Activated B cell treated with CpG ODN at 0.5 μM for 24 hours (primary cell): Measurements from ENCODE around the gene LAGE3. TPM values are rescaled to one million over a fixed set of nuclear protein-coding genes. Genes with fewer than 3 reads are reported as not detected.
A peak's percentile ranks its signal among the peaks of the same experiment; 100 is the strongest.

Experiments used
- ATAC-seq: fragments of 200-7000 bp; cut with Tn5 transposase; one replicate; pipeline ENCODE4 v1.10.0; 2021; ENCODE audit warnings: low read depth, mild to moderate bottlenecking, moderate library complexity
- CTCF ChIA-PET: fragments of 350-600 bp; sonication (Branson Sonifier 250); formaldehyde crosslinking; loops from one replicate; lab custom pipeline; 2021; ENCODE audit warnings: antibody characterized with exemption; lab: Charles Lee
- POLR2A ChIA-PET: fragments of 350-600 bp; sonication (Branson Sonifier 250); formaldehyde crosslinking; loops from one replicate; lab custom pipeline; 2021; ENCODE audit warnings: antibody characterized with exemption; lab: Charles Lee
- DNase-seq: peaks from one replicate; pipeline ENCODE4 v3.0.0; 2022
- H3K27ac Mint-ChIP-seq: one replicate; pipeline ENCODE4 v1.8.0; 2020; ENCODE audit warnings: mixed read lengths
- H3K27me3 Mint-ChIP-seq: one replicate; pipeline ENCODE4 v1.8.0; 2021; ENCODE audit warnings: mixed read lengths
- H3K36me3 Mint-ChIP-seq: one replicate; pipeline ENCODE4 v1.8.0; 2021; ENCODE audit warnings: low read depth, mixed read lengths
- H3K4me1 Mint-ChIP-seq: one replicate; pipeline ENCODE4 v1.8.0; 2021; ENCODE audit warnings: mixed read lengths
- H3K4me3 Mint-ChIP-seq: one replicate; pipeline ENCODE4 v1.8.0; 2020; ENCODE audit warnings: mild to moderate bottlenecking, mixed read lengths
- H3K9me3 Mint-ChIP-seq: one replicate; pipeline ENCODE4 v1.8.0; 2020; ENCODE audit warnings: mixed read lengths
- intact Hi-C: fragments of 100-400 bp; cut with micrococcal nuclease; formaldehyde crosslinking; loops from one replicate; pipeline ENCODE4 v1.15.1; 2024
- total RNA-seq: library from RNA; stranded (reverse); gene quantifications from 2 replicates; pipeline ENCODE4 v1.2.3, GENCODE V29; 2022
- TF ChIP-seq, protein P1 (sequence below): fragments of 200-600 bp; IDR thresholded peaks from one replicate; pipeline ENCODE4 v1.8.0; 2022; ENCODE audit warnings: antibody characterized with exemption, mild to moderate bottlenecking

Gene LAGE3
- total RNA-seq, 1 donor from 2014 or later: 16.6 TPM

DNA sequence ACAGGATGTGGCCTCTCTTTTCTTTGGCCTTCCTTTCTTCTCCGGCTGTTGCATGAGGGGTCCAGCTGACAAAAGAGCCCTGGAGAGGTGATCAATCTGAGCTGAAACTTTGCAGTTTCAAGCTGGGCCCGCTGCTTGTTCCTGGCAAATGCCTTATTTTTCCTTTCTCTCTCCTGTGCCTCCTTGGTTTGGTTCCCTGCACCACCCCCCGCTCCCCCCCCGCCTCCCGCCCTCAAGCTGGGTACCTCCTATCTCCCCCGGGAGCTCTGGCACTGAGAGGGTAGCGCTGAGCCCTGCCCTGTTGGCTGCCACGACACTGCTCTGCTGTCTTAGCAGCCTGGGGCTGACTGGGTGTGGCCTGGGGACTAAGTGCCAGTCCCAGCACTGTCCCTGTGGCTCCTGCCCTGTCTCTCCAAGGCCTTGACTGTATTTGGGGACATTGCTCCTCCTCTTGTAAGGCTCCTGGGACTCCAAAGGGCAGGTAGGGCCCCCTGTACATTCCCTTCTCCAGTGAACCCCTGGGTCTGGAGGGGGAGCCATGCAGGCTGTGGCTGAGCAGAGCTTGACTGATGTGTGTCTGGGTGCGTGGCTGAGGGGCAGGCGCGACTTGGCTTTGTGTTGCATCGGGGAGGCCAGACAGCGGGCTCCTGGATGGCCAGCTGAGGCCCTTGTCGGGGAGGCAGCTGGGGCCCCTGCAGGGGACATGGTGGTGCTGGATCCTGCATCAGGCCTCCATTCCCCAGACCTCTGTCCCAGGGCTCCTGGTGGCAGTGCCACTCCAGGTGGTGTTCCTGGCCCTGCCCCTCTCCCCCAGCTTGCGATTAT, 19.9 kb downstream of the LAGE3 start:
- TF ChIP-seq, protein P1, sequence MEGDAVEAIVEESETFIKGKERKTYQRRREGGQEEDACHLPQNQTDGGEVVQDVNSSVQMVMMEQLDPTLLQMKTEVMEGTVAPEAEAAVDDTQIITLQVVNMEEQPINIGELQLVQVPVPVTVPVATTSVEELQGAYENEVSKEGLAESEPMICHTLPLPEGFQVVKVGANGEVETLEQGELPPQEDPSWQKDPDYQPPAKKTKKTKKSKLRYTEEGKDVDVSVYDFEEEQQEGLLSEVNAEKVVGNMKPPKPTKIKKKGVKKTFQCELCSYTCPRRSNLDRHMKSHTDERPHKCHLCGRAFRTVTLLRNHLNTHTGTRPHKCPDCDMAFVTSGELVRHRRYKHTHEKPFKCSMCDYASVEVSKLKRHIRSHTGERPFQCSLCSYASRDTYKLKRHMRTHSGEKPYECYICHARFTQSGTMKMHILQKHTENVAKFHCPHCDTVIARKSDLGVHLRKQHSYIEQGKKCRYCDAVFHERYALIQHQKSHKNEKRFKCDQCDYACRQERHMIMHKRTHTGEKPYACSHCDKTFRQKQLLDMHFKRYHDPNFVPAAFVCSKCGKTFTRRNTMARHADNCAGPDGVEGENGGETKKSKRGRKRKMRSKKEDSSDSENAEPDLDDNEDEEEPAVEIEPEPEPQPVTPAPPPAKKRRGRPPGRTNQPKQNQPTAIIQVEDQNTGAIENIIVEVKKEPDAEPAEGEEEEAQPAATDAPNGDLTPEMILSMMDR: no peak

DNA sequence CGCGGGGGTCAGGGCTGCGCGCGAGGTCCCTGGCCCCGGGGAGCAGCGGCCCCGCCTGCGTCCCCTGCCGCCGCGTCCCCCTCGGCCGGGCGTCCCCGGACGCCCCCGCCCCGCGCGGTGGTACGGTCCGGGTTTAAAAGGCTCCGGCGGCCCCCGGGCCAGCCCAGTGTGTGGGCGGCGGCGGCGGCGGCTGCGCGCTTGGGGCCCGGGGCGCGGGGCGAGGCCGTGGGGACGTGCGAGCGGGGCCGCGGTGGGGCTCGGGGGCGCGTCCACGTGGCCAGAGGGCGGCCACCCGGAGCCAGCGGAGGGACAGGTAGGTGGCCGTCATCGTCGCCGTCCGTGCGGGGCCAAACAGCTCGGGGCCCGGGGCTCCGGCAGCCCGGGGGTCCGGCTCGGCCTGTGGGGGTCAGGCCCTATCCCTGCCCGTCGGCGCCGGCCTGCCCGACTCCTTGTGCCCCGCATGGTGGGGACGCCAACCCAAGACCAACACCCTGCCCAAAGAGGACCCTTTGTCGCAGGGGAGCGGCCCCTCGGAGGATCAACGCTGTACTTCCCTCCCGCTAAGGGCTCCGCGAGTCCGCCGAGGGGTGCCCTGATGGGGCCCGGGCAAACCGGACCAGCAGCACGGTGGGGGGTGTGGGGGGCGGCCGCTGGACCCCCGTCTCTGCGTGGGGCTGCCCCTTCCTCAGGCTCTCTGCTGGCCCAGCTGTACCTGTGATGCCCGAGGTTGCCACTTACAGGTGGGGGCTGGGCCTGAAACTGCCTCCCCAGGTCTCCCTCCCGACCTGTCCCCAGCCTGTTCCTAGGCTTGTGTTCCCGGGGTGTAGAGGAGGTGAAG, 20.7 kb downstream of the LAGE3 start, which contains the start of gene PLXNA3:
TSS of gene PLXNA3 (plus strand) at position 166 of the 838 bp plus-strand sequence. CDS start 1,903 bp downstream, outside the sequence.
- Mint-ChIP-seq H3K9me3 (no peaks in the 10 kb centered on the region), H3K4me1 (peaks cover 14% of the 10 kb centered on the region), H3K36me3 (peaks cover 19% of the 10 kb centered on the region), H3K27me3 (no peaks in the 10 kb centered on the region), H3K4me3 (peak within 1 kb of the TSS; percentile 93), H3K27ac (peak within 1 kb of the TSS; percentile 94)
- ATAC-seq: peak; percentile 84
- TF ChIP-seq, protein P1: no peak
- ChIA-PET CTCF (interaction anchor here (0.7 to 1.4 kb wide), 2 partner anchors 69 to 85 kb away, joined by 3 read pairs; no protein-coding TSS in a partner anchor), POLR2A (interaction anchor here (0.6 to 3.0 kb wide), 13 partner anchors 10 to 69 kb away, joined by 3 to 27 read pairs (median 5); partner anchors contain the start of genes ATP6AP1, FAM3A, LAGE3 and RPL10)
- peak; percentile 75 for DNase-seq
- intact Hi-C loops: loop anchor here (5.0 to 10.0 kb wide), 2 partner anchors 34 to 56 kb away; partner anchors contain the start of genes FAM3A and SLC10A3

More for the DNA sequence above, 19.9 kb downstream of the LAGE3 start:
- Mint-ChIP-seq H3K4me3 (peak overlapping the region; percentile 83), H3K27me3 (no peaks in the 10 kb centered on the region), H3K27ac (peak overlapping the region; percentile 30), H3K36me3 (peaks cover 19% of the 10 kb centered on the region), H3K9me3 (no peaks in the 10 kb centered on the region), H3K4me1 (peaks cover 14% of the 10 kb centered on the region)
- ATAC-seq (peak; percentile 41), DNase-seq (no peak)
- POLR2A ChIA-PET: interaction anchor here (0.6 to 3.0 kb wide), 12 partner anchors 10 to 68 kb away, joined by 3 to 27 read pairs (median 5); partner anchors contain the start of genes ATP6AP1, FAM3A, RPL10 and SLC10A3
- CTCF ChIA-PET: interaction anchor here (0.7 to 1.4 kb wide), 2 partner anchors 68 to 86 kb away, joined by 3 read pairs; no protein-coding TSS in a partner anchor
- intact Hi-C loops: loop anchor here (5.0 to 10.0 kb wide), 2 partner anchors 33 to 56 kb away; partner anchors contain the start of genes FAM3A and SLC10A3

DNA sequence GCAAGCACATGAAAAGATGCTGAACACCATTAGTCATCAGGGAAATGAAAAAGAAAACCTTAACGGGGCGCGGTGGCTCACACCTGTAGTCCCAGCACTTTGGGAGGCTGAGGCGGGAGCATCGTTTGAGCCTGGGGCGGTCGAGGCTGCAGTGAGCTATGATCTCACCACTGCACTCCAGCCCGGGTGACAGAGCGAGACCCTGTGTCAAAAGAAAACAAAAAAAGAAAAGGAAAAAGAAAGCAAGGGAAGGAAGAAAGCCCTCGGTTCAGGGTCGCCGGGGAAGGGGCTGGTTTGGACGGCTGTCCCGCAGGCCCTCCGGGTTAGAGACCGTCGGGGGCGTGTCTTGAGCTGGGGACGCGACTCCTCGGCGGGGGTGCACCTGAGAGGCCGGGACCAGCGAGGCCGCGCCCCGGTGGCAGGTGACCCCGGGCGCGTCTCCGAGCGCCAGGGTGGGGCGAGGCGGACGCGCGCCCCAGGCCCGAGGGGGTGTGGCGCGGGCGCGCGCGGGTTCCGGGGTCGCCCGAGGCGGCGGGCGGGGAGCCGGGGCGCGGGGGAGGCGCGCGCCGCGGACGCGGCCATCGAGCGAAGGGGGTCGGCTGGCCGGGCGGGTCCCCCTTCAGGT, 21.5 kb downstream of the LAGE3 start:
- ATAC-seq (peak; percentile 70), DNase-seq (no peak)
- intact Hi-C loops: loop anchor here (1.0 to 10.0 kb wide), 5 partner anchors 13 to 57 kb away; partner anchors contain the start of genes FAM3A, FAM50A, GDI1 and SLC10A3
- Mint-ChIP-seq H3K27me3 (no peaks in the 10 kb centered on the region), H3K36me3 (peaks cover 20% of the 10 kb centered on the region), H3K27ac (peak overlapping the region; percentile 94), H3K9me3 (no peaks in the 10 kb centered on the region), H3K4me3 (peak overlapping the region; percentile 93), H3K4me1 (peaks cover 14% of the 10 kb centered on the region)
- POLR2A ChIA-PET: interaction anchor here (0.6 to 3.0 kb wide), 12 partner anchors 11 to 70 kb away, joined by 3 to 27 read pairs (median 4); partner anchors contain the start of genes FAM3A, FAM50A, LAGE3 and RPL10
- CTCF ChIA-PET: no interaction called here
- TF ChIP-seq, protein P1: no peak

DNA sequence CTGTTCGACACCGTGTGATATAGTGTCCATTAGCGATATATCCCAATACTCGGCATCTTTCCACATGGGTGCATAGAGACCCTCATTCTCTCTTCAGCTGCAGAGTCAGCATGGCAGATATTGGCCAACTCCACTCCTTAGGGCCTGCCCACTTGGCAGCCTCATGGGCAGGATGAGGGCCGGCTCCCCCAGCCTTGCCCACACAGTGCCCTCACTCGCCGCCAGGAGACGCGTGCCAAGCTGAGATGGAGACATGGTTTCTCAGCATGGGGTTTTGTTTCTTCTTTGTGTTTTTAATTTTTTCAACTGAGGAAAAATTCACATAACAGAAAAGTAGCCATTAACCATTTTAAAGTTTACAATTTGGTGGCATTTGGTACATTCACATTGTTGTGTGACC, 26.3 kb downstream of the LAGE3 start:
- no peak overlapping the region for H3K27ac Mint-ChIP-seq
- POLR2A ChIA-PET: no interaction called here

More for the DNA sequence above, 26.3 kb downstream of the LAGE3 start:
- ATAC-seq: no peak
- H3K36me3 Mint-ChIP-seq: peaks cover 28% of the 10 kb centered on the region
- no peaks in the 10 kb centered on the region for H3K27me3 Mint-ChIP-seq
- intact Hi-C loops: loop anchor here (10.0 kb wide), 1 partner anchor 62 kb away; the partner anchor contains the start of gene FAM3A
- no peak overlapping the region for H3K4me3 Mint-ChIP-seq
- TF ChIP-seq, protein P1: no peak
- DNase-seq: no peak
- H3K9me3 Mint-ChIP-seq: no peaks in the 10 kb centered on the region
- peaks cover 5% of the 10 kb centered on the region for H3K4me1 Mint-ChIP-seq
- CTCF ChIA-PET: no interaction called here
